Panc1 (cell line): ENCODE measurements around the gene STRAP.

Experiments used
- CTCF ChIP-seq: fragments of 450-650 bp; IDR thresholded peaks from 2 replicates; pipeline ENCODE4 v1.5.1; 2017; ENCODE audit warnings: mild to moderate bottlenecking
- SIN3A ChIP-seq: IDR thresholded peaks from 2 replicates; pipeline ENCODE4 v1.6.1; 2012; ENCODE audit warnings: low read depth, mild to moderate bottlenecking, low read length, moderate library complexity, borderline replicate concordance; ENCODE audit not compliant: insufficient read depth

GRCh38 chr12:15853877-15854276 lies 28.3 kb upstream of the STRAP start:
- TF ChIP-seq CTCF, result no peak
- TF ChIP-seq SIN3A, result no peak
